Lung (tissue), 12 donors: ENCODE measurements around the gene TMEM87A. TPM values are rescaled to one million over a fixed set of nuclear protein-coding genes. Genes with fewer than 3 reads are reported as not detected.
A peak's percentile ranks its signal among the peaks of the same experiment; 100 is the strongest.
"Not testable (repeated sequence)": the region's sequence is repeated elsewhere in the genome, so short reads cannot be mapped to it uniquely, and the experiment has no call there.

Experiments
- ATAC-seq: fragments of 200-7000 bp; cut with Tn5 transposase; one replicate; pipeline ENCODE4 v1.9.1; 2020; ENCODE audit warnings: moderate number of reproducible peaks; ENCODE audit not compliant: insufficient read depth, low FRiP score
- DNase-seq, 3 donors: peaks; one replicate each; pipeline ENCODE4 v3.0.0-alpha.2; 2013 to 2017
- H3K27ac ChIP-seq, 2 donors: one replicate each; pipeline ENCODE4 v1.5.1; 2013; ENCODE audit warnings: mild to moderate bottlenecking in 2 of 2, moderate library complexity in 2 of 2, control low read depth in 1 of 2, inconsistent platforms in 1 of 2, low read depth in 1 of 2, low read length in 1 of 2
- H3K27me3 ChIP-seq, 3 donors: one replicate each; pipeline ENCODE4 v1.5.1; 2013; ENCODE audit warnings: low read length in 2 of 3; ENCODE audit not compliant: control insufficient read depth in 3 of 3, insufficient read depth in 3 of 3
- H3K36me3 ChIP-seq, 4 donors: one replicate each; pipeline ENCODE4 v1.5.1; 2013; ENCODE audit warnings: low read length in 4 of 4, mild to moderate bottlenecking in 1 of 4, moderate library complexity in 1 of 4; ENCODE audit not compliant: control insufficient read depth in 4 of 4, insufficient read depth in 4 of 4
- H3K4me1 ChIP-seq, 5 donors: one replicate each; pipeline ENCODE4 v1.5.1; 2013; ENCODE audit warnings: low read length in 5 of 5, mild to moderate bottlenecking in 2 of 5, moderate library complexity in 1 of 5; ENCODE audit not compliant: control insufficient read depth in 5 of 5, insufficient read depth in 5 of 5
- H3K4me3 ChIP-seq: one replicate; pipeline ENCODE4 v1.5.1; 2013; ENCODE audit warnings: mild to moderate bottlenecking, control low read depth, moderate library complexity
- H3K9ac ChIP-seq, 2 donors: one replicate each; pipeline ENCODE4 v1.5.1; 2013; ENCODE audit warnings: low read length in 2 of 2, control low read depth in 1 of 2; ENCODE audit not compliant: insufficient read depth in 1 of 2
- H3K9me3 ChIP-seq, 4 donors: one replicate each; pipeline ENCODE4 v1.5.1; 2013; ENCODE audit warnings: low read length in 3 of 4, mild to moderate bottlenecking in 1 of 4, moderate library complexity in 1 of 4; ENCODE audit not compliant: control insufficient read depth in 4 of 4, insufficient read depth in 3 of 4
- WGBS, 2 donors: extraction: QIAGEN DNeasy Blood & Tissue Kit; methylation state at CpG; one replicate each; pipeline ENCODE4 v1.1.7; 2013; 5-methylcytosine and 5-hydroxymethylcytosine counted together
- polyA plus RNA-seq, 2 donors: library from polyadenylated mRNA; stranded (reverse); fragments of 200-250 nt; gene quantifications; one replicate each; pipeline ENCODE4 v1.2.1, GENCODE V29; 2013
- total RNA-seq, 2 donors: library from RNA; depleted of rRNA in 1 of 2; stranded (reverse); fragments of >200 nt in 1 of 2; gene quantifications; one replicate each; pipeline ENCODE4 v1.2.1, GENCODE V29; 2014 to 2021
- TF ChIP-seq, protein P1 (sequence below): IDR thresholded peaks from 2 replicates; pipeline ENCODE4 v1.5.1; 2012; ENCODE audit warnings: mild to moderate bottlenecking; ENCODE audit errors: control extremely low read depth, extremely low read depth
- donor health status: control.
- donor health status: control.
- donor health status: Bipolar disorder and iron deficiency.
- donor health status: healthy.
- donor health status: DM: yes; HTN: yes; CAD: no.

Gene TMEM87A
- total and polyA plus RNA-seq, 4 donors, result 50.3 to 196 (median 86.9) TPM

DNA sequence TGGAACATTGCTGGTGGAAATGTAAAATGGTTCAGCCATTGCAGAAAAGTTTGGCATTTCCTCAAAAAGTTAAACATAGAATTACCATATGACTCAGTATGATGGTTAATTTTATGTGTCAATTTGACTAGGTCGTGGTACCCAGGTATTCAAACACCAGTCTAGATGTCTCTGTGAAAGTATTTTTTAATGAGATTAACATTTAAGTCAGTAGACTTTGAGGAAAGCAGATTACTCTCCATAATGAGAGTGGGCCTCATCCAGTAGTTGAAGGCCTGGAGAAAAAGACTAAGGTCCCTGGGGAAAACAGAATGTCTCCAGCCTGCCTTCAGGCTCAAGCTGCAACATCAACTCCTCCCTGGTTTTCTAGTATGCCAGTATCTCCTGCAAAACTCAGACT, 42.3 kb upstream of the TMEM87A start:
- TF ChIP-seq, protein P1, sequence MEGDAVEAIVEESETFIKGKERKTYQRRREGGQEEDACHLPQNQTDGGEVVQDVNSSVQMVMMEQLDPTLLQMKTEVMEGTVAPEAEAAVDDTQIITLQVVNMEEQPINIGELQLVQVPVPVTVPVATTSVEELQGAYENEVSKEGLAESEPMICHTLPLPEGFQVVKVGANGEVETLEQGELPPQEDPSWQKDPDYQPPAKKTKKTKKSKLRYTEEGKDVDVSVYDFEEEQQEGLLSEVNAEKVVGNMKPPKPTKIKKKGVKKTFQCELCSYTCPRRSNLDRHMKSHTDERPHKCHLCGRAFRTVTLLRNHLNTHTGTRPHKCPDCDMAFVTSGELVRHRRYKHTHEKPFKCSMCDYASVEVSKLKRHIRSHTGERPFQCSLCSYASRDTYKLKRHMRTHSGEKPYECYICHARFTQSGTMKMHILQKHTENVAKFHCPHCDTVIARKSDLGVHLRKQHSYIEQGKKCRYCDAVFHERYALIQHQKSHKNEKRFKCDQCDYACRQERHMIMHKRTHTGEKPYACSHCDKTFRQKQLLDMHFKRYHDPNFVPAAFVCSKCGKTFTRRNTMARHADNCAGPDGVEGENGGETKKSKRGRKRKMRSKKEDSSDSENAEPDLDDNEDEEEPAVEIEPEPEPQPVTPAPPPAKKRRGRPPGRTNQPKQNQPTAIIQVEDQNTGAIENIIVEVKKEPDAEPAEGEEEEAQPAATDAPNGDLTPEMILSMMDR, result no peak
- Histone ChIP-seq H3K36me3 (peaks cover 5 to 11% (median 9%) of the 10 kb centered on the region in 4 donors), H3K9me3 (no peaks in the 10 kb centered on the region), H3K4me3 (no peak overlapping the region), H3K27ac (no peak overlapping the region), H3K9ac (no peak overlapping the region), H3K4me1 (no peaks in the 10 kb centered on the region), H3K27me3 (no peaks in the 10 kb centered on the region)
- DNase-seq, result no peak
- no peak for ATAC-seq
- WGBS, 2 donors, result 84 to 90% methylated on average over 1 of the region's 1 CpG

DNA sequence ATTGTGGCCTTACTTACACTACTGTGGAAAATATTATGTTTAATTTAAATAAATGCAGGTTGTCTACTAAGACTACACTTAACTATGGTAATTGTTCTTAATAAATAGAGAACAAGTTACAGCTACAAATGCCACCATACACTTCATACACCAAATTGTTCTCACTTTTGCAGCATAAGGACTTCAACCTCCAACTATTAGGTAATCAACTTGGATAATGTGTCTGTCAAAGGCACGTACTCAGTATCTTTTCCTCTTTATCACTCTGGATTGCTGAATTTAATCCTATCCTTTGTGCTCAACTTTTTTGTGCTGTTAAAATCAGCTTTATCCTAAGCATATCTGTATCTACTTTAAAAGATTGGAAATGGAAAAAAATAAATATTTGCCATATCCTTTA, 41.6 kb upstream of the TMEM87A start:
- 66 to 88% methylated on average over 1 of the region's 1 CpG for WGBS, 2 donors
- ATAC-seq, result no peak
- DNase-seq, result no peak
- Histone ChIP-seq H3K27me3 (no peaks in the 10 kb centered on the region), H3K4me1 (no peaks in the 10 kb centered on the region), H3K9me3 (no peaks in the 10 kb centered on the region), H3K36me3 (peaks cover 11 to 17% (median 13%) of the 10 kb centered on the region in 4 donors), H3K9ac (no peak overlapping the region), H3K4me3 (no peak overlapping the region), H3K27ac (no peak overlapping the region)
- TF ChIP-seq, protein P1, result no peak

DNA sequence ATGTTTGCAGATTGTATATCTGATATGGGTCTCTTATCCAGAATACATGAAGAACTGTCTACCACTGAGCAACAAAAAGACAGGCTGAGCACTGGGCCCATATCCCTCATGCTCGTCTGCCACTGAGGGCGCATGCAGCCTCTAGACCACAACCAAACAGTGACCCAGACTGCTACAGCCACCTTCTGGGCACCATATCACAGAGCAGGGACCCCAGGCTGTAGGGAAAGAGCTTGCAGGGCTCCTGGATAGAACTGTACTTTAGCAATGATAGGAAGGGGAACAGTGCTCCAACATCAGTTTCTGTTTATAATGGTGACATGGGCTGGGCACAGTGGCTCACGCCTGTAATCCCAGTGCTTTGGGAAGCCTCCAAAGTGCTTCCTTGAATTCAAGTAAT, 40.2 kb upstream of the TMEM87A start:
- no peak overlapping the region for H3K9ac ChIP-seq
- TF ChIP-seq, protein P1, result no peak
- ATAC-seq, result no peak
- no peak overlapping the region for H3K4me3 ChIP-seq
- peaks cover 11 to 22% (median 14%) of the 10 kb centered on the region in 4 donors for H3K36me3 ChIP-seq
- no peaks in the 10 kb centered on the region for H3K9me3 ChIP-seq
- H3K4me1 ChIP-seq, result no peaks in the 10 kb centered on the region
- no peaks in the 10 kb centered on the region for H3K27me3 ChIP-seq
- WGBS, 2 donors, result 43 to 44% methylated on average over 3 of the region's 3 CpGs
- H3K27ac ChIP-seq, result no peak overlapping the region
- no peak for DNase-seq

DNA sequence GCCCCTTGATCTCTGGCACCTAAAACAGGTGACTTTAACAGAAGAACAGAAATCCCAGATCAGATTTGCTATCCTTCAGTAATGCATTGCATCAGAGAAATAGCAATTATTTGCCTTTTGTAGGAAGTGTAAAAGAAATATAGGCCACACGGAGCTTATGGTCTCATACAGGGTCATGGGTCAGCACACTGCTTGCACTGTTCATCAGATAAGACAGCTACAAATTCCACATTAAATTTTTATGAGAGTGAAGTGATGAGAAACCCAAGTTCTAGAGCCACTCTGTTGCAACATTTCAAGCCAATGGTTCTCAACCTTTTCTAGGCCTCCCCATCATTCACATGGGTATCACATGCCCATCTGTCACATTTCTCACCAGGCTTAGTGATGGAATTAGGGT, 33.4 kb upstream of the TMEM87A start:
- Histone ChIP-seq H3K9ac (no peak overlapping the region), H3K27ac (no peak overlapping the region), H3K4me1 (peaks cover 0 to 2% (median 0%) of the 10 kb centered on the region in 5 donors), H3K4me3 (no peak overlapping the region), H3K27me3 (no peaks in the 10 kb centered on the region), H3K9me3 (no peaks in the 10 kb centered on the region), H3K36me3 (peaks cover 12 to 24% (median 15%) of the 10 kb centered on the region in 4 donors)
- TF ChIP-seq, protein P1, result no peak
- DNase-seq (no peak), ATAC-seq (no peak)
- 79 to 82% methylated on average over 1 of the region's 1 CpG for WGBS, 2 donors

DNA sequence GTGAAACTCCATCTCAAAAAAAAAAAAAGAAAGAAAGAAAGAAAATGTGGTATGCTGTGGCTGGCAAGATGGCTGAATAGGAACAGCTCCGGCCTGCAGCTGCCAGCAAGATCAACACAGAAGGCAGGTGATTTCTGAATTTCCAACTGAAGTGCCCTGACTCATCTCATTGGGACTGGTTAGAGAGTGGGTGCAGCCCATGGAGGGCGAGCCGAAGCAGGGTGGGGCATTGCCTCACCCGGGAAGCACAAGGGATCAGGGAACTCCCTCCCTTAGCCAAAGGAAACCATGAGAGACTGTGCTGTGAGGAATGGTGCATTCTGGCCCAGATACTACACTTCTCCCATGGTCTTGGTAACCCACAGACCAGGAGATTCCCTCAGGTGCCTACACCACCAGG, 27.8 kb upstream of the TMEM87A start:
- H3K9ac ChIP-seq, ATAC-seq, H3K36me3 ChIP-seq, DNase-seq, H3K4me3 ChIP-seq, H3K4me1 ChIP-seq, H3K27me3 ChIP-seq, H3K9me3 ChIP-seq: not testable (repeated sequence)
- 78 to 96% methylated on average over 4 of the region's 4 CpGs for WGBS, 2 donors
- peak overlapping the region in 1 of 2 donors; percentile 71 for H3K27ac ChIP-seq
